ENCODE measurements around the gene KDM6B. TPM values are rescaled to one million over a fixed set of nuclear protein-coding genes. Genes with fewer than 3 reads are reported as not detected.

KDM6B gene
- total and polyA plus RNA-seq, 4 donors = 3.1 to 44.8 (median 17.5) TPM

DNA sequence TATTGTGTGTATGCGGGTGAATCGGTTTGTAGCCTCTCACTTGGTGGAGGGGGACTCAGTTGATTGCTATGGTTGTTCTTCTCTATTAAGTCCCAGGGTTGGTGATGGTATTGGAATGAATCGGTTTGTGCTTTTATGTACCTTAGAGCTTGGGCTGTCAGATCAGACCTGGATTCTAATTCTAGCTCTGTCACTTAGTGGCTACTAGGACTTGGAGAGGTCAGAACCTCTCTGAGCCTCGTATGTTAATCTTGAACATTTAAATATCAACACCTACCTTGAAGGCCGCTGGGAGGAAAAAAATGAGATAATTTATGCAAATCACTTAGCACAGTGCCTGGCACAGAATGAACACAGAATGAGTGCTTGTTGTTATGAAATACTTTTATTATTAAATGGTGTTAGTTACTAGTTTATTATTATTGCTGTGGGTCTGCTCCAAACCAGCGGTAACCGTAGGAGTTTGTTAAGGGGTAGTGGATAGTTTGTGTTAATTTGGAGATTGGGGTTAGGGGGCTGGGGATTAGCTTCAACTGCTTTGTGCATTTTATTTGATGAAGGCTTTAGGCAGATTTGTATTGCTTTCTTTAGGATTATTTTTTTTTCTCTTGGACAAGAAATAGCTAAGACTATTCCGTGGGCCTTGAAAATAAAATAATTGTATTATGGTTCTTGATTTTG, 3.5 kb downstream of the KDM6B start:
- intact Hi-C loops (cut with DNase I) = no loop called here
- no peaks in the 10 kb centered on the region for H3K4me1 ChIP-seq (ENCODE audit: control insufficient read depth in 1 of 2, insufficient read depth in 2 of 2, low read length in 2 of 2)
- H3K27ac ChIP-seq (ENCODE audit: low read depth in 1 of 2, low read length in 2 of 2) = no peak overlapping the region
- ATAC-seq (ENCODE audit: low FRiP score) (no peak), DNase-seq (no peak)
- no peak overlapping the region for H3K4me3 ChIP-seq (ENCODE audit: low read length in 2 of 2)
- no peaks in the 10 kb centered on the region for H3K9me3 ChIP-seq (ENCODE audit: control insufficient read depth, low read length)
- no peaks in the 10 kb centered on the region for H3K27me3 ChIP-seq (ENCODE audit: control insufficient read depth in 1 of 2, insufficient read depth in 2 of 2, low read length in 1 of 2)
- WGBS, 2 donors = 18 to 22% methylated on average over 8 of the region's 8 CpGs
- no peaks in the 10 kb centered on the region for H3K36me3 ChIP-seq (ENCODE audit: control insufficient read depth in 1 of 2, insufficient read depth in 2 of 2, low read length in 1 of 2)

DNA sequence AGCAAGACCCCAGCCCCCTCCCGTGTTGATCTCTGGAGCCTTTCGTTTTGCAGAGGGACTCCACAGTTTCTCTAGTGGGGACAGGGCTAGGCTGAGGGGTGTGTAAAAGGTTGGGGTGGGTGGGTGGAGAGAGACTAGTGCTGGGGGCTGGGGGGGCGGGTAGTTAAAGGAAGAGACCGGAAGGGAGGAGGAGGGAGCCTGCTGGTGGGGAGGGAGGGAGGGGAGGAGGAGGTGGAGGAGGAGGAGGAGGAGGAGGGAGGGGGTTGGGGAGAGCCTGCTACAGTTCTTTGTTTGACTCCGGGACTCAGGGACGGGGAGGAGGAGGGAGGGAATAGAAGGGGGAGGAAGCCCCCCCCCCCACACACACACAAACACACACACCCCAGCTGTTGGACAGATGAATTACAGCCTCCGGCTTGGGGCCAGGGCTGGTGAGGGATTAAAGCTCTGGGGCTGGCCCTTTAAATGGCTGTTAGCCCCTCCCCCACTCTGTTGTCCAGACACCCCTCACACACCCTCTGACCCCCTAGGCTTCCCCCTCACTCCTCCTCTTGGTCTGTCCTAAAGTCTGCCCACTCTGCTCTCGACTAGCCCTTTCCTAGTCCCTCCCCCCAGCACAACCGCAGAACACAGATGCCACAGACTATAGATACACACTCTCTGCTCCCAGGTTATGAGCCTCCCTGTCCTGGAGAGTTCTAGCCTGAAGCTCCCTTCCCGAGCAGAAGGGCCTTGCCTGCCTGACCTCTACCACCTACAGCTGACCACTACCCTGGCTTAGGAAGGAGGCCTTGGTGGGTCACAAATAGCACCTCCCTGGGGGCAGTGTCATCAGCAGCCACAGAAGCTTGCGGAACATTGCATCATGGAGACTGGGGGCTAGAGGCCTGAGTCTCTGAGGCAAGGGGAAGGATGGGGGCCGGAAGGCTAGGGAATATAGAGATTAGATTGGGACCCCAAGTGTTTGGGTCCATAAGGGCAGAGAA, 4.4 kb downstream of the KDM6B start:
- H3K9me3 ChIP-seq (ENCODE audit: control insufficient read depth, low read length) = no peaks in the 10 kb centered on the region
- DNase-seq (peak in 1 of 2 donors; percentile 52), ATAC-seq (ENCODE audit: low FRiP score) (no peak)
- intact Hi-C loops (cut with DNase I) = no loop called here
- peak overlapping the region in 1 of 2 donors; percentile 14 for H3K27ac ChIP-seq (ENCODE audit: low read depth in 1 of 2, low read length in 2 of 2)
- no peaks in the 10 kb centered on the region for H3K36me3 ChIP-seq (ENCODE audit: control insufficient read depth in 1 of 2, insufficient read depth in 2 of 2, low read length in 1 of 2)
- 20 to 30% methylated on average over 7 to 11 of the region's 12 CpGs for WGBS, 2 donors
- H3K27me3 ChIP-seq (ENCODE audit: control insufficient read depth in 1 of 2, insufficient read depth in 2 of 2, low read length in 1 of 2) = no peaks in the 10 kb centered on the region
- no peak overlapping the region for H3K4me3 ChIP-seq (ENCODE audit: low read length in 2 of 2)
- H3K4me1 ChIP-seq (ENCODE audit: control insufficient read depth in 1 of 2, insufficient read depth in 2 of 2, low read length in 2 of 2) = no peaks in the 10 kb centered on the region

DNA sequence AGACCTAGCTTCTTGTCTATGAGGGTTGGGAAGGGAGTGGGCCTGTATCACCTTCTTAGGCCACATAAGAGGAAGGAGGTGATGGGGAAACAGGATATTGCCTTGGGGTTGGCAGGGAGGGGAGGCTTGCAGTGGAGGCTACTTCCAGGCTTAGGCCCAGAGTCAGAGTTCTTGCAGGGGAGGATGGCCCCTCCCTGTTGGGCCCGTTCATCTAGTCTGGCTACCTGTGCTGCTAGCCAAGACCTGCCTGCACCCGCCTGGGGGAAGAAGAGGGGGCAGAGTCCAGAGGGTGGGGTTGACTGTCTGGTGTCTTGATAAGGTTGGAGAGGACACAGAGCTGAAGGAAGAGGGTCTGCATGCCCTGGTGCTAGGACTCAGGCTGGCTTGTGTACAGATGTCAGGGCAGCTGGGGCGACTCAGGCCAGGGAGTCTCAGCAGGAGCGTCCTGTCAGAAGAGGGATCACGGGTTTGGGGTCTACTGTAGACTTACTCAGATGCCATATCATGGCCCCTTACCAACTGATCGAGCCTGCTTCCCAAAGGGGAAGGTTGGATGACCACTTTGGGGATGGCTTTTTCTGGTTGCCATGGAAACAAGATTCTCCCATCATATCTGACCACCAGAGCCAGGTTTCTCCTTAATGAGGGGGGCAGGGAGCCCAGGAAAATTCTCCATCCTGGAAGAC, 5.3 kb downstream of the KDM6B start:
- no peak overlapping the region for H3K4me3 ChIP-seq (ENCODE audit: low read length in 2 of 2)
- no peak overlapping the region for H3K27ac ChIP-seq (ENCODE audit: low read depth in 1 of 2, low read length in 2 of 2)
- H3K4me1 ChIP-seq (ENCODE audit: control insufficient read depth in 1 of 2, insufficient read depth in 2 of 2, low read length in 2 of 2) = no peaks in the 10 kb centered on the region
- no peaks in the 10 kb centered on the region for H3K36me3 ChIP-seq (ENCODE audit: control insufficient read depth in 1 of 2, insufficient read depth in 2 of 2, low read length in 1 of 2)
- intact Hi-C loops (cut with DNase I) = no loop called here
- no peaks in the 10 kb centered on the region for H3K27me3 ChIP-seq (ENCODE audit: control insufficient read depth in 1 of 2, insufficient read depth in 2 of 2, low read length in 1 of 2)
- DNase-seq = peak in 1 of 2 donors; percentile 51
- 73 to 75% methylated on average over 6 of the region's 6 CpGs for WGBS, 2 donors
- H3K9me3 ChIP-seq (ENCODE audit: control insufficient read depth, low read length) = no peaks in the 10 kb centered on the region
- ATAC-seq (ENCODE audit: low FRiP score) = no peak

DNA sequence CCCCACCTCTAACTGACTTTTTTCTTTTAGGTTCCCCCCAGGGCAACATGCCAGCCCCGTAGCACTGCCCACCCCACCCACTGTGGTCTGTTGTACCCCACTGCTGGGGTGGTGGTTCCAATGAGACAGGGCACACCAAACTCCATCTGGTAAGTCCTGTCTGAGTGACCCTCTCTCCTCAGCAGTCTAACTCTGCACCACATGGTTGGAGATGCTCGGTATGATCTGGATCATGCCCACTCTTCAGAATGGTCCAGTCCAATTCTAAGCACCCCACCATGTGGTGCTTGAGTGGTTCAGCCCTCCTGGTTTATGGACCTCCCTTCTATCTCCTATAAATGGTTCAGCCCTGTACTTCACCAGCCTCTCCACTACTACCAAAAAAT, 5.9 kb downstream of the KDM6B start:
- no peaks in the 10 kb centered on the region for H3K4me1 ChIP-seq (ENCODE audit: control insufficient read depth in 1 of 2, insufficient read depth in 2 of 2, low read length in 2 of 2)
- no peaks in the 10 kb centered on the region for H3K36me3 ChIP-seq (ENCODE audit: control insufficient read depth in 1 of 2, insufficient read depth in 2 of 2, low read length in 1 of 2)
- H3K4me3 ChIP-seq (ENCODE audit: low read length in 2 of 2) = no peak overlapping the region
- peak in 1 of 2 donors; percentile 43 for DNase-seq
- intact Hi-C loops (cut with DNase I) = no loop called here
- no peaks in the 10 kb centered on the region for H3K27me3 ChIP-seq (ENCODE audit: control insufficient read depth in 1 of 2, insufficient read depth in 2 of 2, low read length in 1 of 2)
- WGBS, 2 donors = 31 to 41% methylated on average over 2 of the region's 2 CpGs
- H3K27ac ChIP-seq (ENCODE audit: low read depth in 1 of 2, low read length in 2 of 2) = no peak overlapping the region
- no peaks in the 10 kb centered on the region for H3K9me3 ChIP-seq (ENCODE audit: control insufficient read depth, low read length)
- no peak for ATAC-seq (ENCODE audit: low FRiP score)

GRCh38 chr17:7840441-7840840, 6.4 kb downstream of the KDM6B start:
- Histone ChIP-seq H3K4me3 (ENCODE audit: low read length in 2 of 2) (no peak overlapping the region), H3K36me3 (ENCODE audit: control insufficient read depth in 1 of 2, insufficient read depth in 2 of 2, low read length in 1 of 2) (no peaks in the 10 kb centered on the region), H3K9me3 (ENCODE audit: control insufficient read depth, low read length) (no peaks in the 10 kb centered on the region), H3K4me1 (ENCODE audit: control insufficient read depth in 1 of 2, insufficient read depth in 2 of 2, low read length in 2 of 2) (no peaks in the 10 kb centered on the region), H3K27me3 (ENCODE audit: control insufficient read depth in 1 of 2, insufficient read depth in 2 of 2, low read length in 1 of 2) (no peaks in the 10 kb centered on the region), H3K27ac (ENCODE audit: low read depth in 1 of 2, low read length in 2 of 2) (no peak overlapping the region)
- 51 to 64% methylated on average over 1 of the region's 1 CpG for WGBS, 2 donors
- no peak for ATAC-seq (ENCODE audit: low FRiP score)
- intact Hi-C loops (cut with DNase I) = no loop called here
- no peak for DNase-seq

GRCh38 chr17:7840875-7841274, 6.9 kb downstream of the KDM6B start:
- DNase-seq (no peak), ATAC-seq (ENCODE audit: low FRiP score) (no peak)
- 52 to 77% methylated on average over 1 of the region's 1 CpG for WGBS, 2 donors
- intact Hi-C loops (cut with DNase I) = no loop called here
- Histone ChIP-seq H3K9me3 (ENCODE audit: control insufficient read depth, low read length) (no peaks in the 10 kb centered on the region), H3K4me3 (ENCODE audit: low read length in 2 of 2) (no peak overlapping the region), H3K27me3 (ENCODE audit: control insufficient read depth in 1 of 2, insufficient read depth in 2 of 2, low read length in 1 of 2) (no peaks in the 10 kb centered on the region), H3K36me3 (ENCODE audit: control insufficient read depth in 1 of 2, insufficient read depth in 2 of 2, low read length in 1 of 2) (no peaks in the 10 kb centered on the region), H3K4me1 (ENCODE audit: control insufficient read depth in 1 of 2, insufficient read depth in 2 of 2, low read length in 2 of 2) (no peaks in the 10 kb centered on the region), H3K27ac (ENCODE audit: low read depth in 1 of 2, low read length in 2 of 2) (peak overlapping the region in 1 of 2 donors; percentile 91)

- H3K36me3 ChIP-seq (ENCODE audit: control insufficient read depth in 1 of 2, insufficient read depth in 2 of 2, low read length in 1 of 2) = no peaks in the 10 kb centered on the region
- DNase-seq = peak; percentile 94 to 98
- no peaks in the 10 kb centered on the region for H3K4me1 ChIP-seq (ENCODE audit: control insufficient read depth in 1 of 2, insufficient read depth in 2 of 2, low read length in 2 of 2)
- H3K27ac ChIP-seq (ENCODE audit: low read depth in 1 of 2, low read length in 2 of 2) = peak overlapping the region in 1 of 2 donors; percentile 95
- H3K4me3 ChIP-seq (ENCODE audit: low read length in 2 of 2) = peak overlapping the region; percentile 45 to 88
- H3K27me3 ChIP-seq (ENCODE audit: control insufficient read depth in 1 of 2, insufficient read depth in 2 of 2, low read length in 1 of 2) = no peaks in the 10 kb centered on the region
- intact Hi-C loops (cut with DNase I) = no loop called here
- WGBS, 2 donors = 1 to 3% methylated on average over 26 to 34 of the region's 34 CpGs
- H3K9me3 ChIP-seq (ENCODE audit: control insufficient read depth, low read length) = no peaks in the 10 kb centered on the region
- ATAC-seq (ENCODE audit: low FRiP score) = peak; percentile 87
These were observed 7.4 kb downstream of the KDM6B start for GRCh38 chr17:7841396-7841914.

- Histone ChIP-seq H3K27ac (ENCODE audit: low read depth in 1 of 2, low read length in 2 of 2) (peak overlapping the region; percentile 51 to 95), H3K4me1 (ENCODE audit: control insufficient read depth in 1 of 2, insufficient read depth in 2 of 2, low read length in 2 of 2) (no peaks in the 10 kb centered on the region), H3K27me3 (ENCODE audit: control insufficient read depth in 1 of 2, insufficient read depth in 2 of 2, low read length in 1 of 2) (no peaks in the 10 kb centered on the region), H3K4me3 (ENCODE audit: low read length in 2 of 2) (peak overlapping the region; percentile 45 to 88), H3K36me3 (ENCODE audit: control insufficient read depth in 1 of 2, insufficient read depth in 2 of 2, low read length in 1 of 2) (peaks cover 0 to 2% of the 10 kb centered on the region in 2 donors), H3K9me3 (ENCODE audit: control insufficient read depth, low read length) (no peaks in the 10 kb centered on the region)
- intact Hi-C loops (cut with DNase I) = no loop called here
- DNase-seq (peak; percentile 92 to 97), ATAC-seq (ENCODE audit: low FRiP score) (peak; percentile 87)
- WGBS, 2 donors = 0% methylated on average over 46 of the region's 46 CpGs
These were observed 7.9 kb downstream of the KDM6B start for GRCh38 chr17:7841915-7842379.

Measured in aorta (tissue), 5 donors.